Activated CD8-positive, alpha-beta memory T cell treated with anti-CD3 and anti-CD28 coated beads, Interleukin-2, amount 50 U/mL, for 4 hours (primary cell): Measurements from ENCODE around the gene ZMIZ1.

Source experiments
- DNase-seq: peaks from one replicate; pipeline ENCODE4 v3.0.0-alpha.2; 2020

Gene ZMIZ1

DNA sequence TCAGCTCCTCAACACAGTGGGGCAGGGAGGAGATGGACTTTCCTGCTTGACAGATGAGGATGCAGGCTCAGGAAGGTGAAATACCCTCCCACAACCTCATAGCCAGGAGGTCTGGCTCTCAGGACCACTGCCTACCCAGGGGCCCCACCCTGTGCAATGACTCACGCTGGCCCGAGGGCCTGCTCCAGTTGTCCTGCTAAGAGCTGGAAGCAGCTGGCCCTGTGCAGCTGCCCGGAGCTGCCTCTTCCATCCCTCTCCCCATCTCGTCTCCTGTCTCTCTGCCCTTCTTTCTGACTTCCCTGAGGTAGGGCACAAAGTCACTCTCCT is 123.9 kb downstream of the ZMIZ1 start:
- DNase-seq = no peak

DNA sequence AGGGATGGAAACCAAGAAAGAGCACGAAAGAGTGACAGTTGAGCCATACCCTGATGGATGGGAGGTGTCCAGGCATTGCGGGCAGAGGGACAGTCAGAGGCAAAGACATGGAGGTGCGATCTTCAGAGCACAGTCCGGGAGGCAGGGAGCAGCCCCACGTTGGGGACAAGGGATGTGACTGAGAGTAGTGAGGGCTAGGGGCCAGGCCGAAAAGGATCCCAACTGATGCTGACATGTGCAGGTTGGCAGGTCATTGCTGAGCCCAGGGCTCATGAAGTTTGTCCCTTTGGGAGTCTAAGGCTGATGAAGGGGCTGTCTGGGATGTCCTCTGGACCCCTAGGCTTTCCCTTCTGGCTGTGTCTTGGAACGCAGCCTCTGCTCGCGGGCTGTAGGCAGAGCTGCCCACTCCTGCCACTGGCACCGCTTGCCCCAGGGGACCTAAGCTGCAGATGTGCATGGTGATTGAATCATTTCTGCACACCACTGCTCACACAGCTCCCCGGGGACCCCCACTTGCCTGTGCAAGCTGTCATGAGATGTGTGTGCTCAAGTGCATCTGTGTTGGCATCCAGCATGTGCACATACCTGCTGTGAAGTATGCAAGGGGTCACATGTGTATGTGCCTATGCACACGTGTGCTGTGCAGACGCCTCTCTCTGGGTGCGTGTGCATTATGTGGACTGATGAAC is 125.1 kb downstream of the ZMIZ1 start:
- DNase-seq = no peak

DNA sequence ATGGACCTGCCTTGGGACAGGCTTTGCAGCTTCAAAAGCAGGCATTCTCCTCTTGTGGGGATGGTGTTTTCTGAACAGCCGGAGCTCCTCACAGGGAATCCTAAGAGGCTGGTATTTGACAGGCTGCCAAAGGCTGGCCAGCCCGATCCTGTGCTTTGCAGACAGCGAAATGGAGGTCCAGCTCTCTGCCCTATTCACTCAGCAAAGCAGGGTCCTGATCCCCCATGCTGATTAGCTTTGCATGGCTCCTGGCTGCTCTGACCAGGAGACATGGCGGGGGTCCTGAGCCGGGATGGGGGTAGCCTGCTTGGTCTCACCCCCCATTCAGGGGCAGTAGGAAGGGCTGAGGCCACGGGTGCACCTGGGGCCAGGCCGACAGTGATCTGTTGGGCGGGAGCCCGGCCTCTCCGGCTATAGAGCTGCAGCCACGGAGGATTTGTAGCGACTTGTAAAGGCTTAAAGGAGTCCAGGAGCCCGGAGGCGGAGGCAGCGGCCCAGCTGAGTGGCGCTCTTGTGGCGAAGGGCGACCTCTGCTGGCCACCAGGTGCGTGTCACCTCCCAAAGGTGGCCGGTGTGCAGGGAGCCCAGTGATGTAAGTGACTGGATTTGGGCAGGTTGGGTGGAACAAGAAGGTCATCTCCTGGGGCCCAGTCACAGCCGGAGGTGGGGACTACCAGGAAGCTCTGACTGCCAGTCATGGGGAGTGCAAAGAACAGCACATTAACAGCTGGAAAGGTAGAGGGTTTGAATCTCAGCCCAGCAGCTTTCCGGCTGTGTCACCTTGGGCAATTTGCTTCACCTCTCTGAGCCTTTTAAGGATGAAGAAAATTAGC is 126.5 kb downstream of the ZMIZ1 start:
- DNase-seq = peak; percentile 74

DNA sequence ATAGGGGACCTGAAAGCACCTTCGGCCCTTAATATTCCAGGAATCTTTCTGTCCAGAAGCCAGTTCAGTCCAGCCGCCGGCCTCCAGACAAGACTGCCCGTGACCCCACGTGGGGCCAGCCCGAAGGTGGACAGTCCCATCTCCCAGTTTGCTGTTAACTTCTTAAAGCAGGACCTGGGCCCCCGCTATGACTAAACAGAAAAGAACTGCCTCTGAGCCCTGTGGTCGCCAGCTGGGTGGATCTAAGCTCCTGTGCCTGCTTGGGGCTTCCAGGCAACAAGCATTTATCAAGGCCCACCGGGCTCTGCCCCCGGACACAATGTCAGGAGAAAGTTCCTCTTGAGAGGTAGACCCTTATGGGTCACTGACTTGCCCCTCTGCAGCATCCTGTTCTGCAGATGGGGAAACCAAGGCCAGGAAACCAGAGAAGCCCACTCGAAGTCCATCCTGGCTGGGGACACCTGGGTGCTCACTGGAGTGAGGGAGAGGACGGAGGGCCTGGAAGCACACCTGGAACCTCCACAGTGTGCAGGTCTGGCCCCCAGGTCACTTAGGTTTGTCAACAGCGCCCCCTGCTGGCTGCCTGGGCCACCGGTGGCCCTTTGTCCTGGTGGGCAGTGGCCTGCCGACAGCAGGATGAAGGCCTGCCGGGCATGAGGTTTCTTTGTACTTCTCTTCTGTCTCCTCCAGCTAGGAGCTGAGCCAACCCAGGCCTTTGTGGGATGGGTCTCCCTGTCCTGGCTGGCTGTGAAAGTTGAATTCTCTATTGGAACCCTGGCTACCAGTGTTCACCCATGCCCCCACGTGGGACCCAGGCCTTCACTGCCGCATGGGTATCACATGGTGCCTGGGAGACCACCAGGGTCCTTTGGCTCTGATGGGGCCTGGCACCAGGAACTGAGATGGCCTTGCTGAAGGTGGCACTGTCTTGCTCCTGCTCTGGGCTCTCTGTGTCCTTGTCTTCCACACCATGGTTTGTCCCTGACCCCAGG is 128.0 kb downstream of the ZMIZ1 start:
- DNase-seq = peak; percentile 78

DNA sequence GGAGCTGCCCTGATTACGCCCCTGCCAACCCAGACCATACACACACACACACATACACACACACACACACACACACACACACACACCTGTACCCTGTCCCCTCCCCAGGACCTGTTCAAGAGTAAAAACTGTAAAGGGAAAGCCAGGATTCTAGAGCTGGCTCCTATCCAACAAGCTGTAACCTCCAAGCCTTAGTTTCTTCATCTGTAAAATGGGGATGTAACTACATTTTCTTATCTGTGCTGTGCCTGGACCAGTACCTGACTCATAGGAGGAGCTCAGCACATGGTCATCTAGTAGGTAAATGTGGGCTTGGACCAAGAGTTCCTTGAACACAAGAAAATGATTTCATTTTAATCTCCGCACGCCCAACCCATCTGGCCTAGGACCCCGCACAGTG is 128.8 kb downstream of the ZMIZ1 start:
- DNase-seq = no peak

DNA sequence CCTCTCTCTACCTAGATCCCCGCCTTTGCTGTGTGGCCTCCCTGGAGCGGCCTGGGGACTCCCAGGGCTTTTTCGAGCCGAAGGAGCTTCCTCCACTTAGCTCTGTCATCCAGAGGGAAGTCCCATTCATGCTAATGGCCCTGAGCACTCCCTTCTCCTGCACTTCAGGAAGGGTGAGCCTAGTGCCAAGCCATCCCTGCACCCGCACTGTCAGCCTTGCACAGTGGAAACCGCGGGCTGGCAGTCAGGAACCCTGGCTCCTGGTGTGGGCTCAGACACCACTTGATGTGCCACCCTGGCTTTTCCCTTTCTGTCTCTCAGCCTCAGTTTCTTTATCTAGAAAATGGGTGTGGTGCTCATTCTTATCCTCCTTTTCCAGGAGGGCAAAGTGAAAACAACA is 131.6 kb downstream of the ZMIZ1 start:
- no peak for DNase-seq

DNA sequence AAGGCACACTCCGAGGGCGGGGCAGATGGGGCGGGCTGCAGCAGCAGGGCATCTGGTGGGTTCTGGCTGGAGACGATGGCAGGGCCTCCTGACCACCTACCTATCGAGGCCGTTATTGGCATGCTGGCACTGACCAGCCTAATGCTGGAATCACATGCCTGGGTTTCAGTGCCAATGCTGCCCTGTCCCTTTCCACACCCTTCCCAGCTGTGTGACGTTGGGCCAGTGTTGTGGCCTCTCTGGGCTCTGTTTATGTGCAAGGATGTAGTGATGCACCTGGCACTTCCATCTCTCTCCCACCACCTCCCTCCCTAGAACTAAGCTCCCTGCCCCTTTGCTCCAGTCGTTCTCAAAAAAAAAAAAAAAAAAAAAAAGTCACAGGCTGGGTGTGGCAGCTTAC is 132.9 kb downstream of the ZMIZ1 start:
- no peak for DNase-seq

DNA sequence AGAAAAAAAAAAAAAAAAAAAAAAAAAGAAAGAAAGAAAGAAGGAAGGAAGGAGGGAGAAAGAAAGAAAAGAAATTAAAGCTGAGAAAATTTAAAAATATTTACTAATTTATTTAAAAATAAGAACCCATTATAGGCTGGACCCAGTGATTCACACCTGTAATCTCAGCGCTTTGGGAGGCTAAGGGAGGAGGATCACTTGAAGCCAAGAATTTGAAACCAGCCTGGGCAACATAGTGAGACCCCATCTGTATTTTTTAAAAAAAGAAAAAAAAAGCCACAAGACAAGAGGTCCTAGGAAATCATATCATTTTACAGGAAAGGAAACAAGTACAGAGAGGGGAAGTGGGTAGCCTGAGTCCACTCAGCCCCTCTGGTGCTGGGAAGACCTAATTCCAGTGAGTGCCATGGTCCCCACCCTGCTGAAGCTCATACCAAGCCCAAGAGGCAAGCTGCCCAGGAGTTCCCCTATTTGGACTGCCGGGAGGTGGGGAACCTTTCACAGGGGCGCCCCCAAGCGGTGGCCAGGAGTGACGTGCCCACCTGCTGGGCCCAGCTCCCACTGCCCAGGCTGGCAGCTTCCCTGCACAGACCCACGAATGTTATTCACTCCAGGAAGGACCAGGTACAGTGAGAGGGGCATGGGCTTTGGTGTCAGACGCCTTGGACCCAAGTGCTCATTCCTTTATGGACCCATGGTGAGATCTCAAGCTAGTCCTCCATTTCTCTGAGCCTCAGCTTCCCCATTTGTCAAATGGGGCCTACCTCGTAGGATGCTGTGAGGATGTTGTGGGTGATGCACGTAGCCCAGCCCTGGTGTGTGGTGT is 133.6 kb downstream of the ZMIZ1 start:
- DNase-seq = peak; percentile 25

DNA sequence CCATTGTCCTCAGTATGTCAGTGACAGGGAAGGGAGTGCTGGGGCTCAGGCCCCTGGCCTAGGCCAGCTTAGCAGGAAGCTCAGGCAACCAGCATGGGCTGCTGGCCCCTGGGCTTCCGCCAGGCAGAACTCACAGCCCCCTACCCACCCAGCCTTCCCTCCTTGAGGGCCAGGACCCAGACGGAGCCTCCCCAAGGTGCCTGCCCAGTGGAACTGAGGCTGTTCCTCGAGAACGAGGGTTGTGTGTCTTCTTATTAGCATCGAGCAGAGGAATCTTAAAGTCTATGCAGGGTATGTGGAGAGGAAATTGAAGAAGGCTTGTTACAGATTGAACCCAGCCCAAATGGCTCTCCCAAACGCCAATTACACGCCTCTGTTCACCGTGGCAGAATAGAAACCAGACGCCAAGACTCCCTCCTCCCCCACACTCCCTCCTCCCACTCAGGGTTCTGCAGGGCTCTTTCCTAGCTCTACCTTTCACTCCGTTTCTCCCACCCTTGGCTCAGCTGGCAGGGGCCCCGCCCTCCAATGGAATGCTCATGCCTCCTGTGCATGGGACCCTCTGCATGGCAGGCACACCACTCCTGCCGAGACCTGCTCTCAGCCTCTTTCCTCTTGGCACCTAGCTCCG is 134.4 kb downstream of the ZMIZ1 start:
- DNase-seq = no peak

DNA sequence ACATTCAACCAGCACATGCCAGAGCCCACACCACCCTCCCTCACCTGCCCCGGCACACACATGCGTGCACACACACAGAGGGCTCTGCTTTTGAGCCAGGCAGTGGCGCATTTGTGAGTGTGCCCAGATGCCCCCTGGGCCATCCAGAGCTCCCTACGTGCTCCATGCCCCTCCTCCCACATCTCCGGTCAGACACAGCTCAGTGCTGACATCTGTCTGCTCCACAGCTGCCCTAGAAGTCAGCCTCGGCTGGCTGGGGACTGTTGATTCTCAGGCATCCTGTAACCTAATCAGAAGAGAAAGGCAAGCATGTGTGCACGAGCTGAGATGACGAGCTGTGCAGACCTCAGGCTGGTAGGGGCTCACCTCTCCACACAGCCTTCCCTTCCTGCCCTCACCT is 135.1 kb downstream of the ZMIZ1 start:
- DNase-seq = no peak

DNA sequence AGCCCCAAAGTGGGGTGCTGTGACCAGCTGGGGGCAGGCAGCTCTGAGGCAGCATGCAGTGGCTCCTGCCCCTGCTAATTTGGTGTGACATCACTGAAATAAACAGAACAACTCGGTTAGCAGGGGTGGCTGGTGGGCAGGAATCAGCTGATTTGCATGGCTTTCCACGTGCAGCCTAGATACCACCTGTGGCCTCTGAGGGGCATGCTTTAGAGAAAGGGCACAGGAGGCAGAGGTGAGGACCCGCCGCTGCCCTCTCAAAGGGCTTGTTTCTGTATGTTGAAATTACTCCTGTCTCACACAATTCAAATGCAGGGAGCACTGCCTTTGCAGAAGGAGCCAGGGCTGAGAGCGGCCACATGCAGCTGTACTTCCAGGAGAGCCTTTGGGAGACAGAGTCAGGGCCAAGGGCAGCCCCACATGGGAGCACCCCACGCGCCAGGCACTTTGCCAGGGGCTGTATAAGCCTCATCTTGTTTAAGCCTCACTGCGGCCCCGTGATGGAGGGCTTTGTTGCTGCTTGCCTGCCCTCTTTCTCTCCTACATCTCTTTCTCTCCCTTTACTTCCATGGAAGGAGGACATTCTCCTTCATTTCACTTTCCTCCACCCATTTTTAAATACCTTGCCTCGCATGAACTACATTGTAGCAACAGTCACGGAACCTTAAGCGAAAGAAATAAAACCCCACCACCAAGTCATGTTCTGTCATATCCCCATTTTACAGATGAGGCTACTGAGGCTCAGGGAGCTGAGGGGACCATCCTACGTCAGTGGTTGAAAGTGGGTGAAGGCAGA is 137.7 kb downstream of the ZMIZ1 start:
- DNase-seq = no peak

DNA sequence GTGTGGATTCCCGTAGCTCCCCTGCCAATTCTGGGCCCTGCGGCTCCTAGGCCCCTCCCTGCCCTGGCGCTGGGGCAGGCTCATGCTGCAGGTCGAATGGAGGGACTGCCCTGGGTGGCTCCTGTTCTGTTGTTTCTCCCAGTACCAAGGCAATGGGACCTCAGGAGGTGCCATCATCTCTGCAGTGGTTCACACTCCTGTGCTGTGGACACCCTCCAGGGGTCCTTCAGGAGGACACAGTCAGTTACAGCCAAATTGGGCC is 138.3 kb downstream of the ZMIZ1 start:
- no peak for DNase-seq

DNA sequence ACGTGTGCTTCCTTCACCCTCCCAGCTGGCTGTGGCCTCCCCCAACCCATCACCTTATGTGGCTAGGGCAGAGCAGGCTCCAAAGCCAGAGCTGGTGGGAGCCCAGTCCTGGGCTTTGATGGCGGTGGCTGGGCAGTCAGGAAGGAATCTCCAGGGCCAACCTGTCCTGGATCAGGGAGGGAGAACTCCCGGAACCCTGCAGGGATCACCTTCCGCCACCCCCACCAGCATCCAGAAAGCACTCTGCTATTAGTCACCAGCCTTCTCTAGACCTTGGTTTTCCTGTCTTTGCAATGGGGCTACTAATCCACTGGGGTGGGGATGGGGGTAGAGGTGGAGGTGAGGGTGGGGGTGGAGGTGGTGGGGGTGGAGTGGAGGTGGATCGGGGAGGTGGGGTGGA is 139.0 kb downstream of the ZMIZ1 start:
- DNase-seq = no peak

DNA sequence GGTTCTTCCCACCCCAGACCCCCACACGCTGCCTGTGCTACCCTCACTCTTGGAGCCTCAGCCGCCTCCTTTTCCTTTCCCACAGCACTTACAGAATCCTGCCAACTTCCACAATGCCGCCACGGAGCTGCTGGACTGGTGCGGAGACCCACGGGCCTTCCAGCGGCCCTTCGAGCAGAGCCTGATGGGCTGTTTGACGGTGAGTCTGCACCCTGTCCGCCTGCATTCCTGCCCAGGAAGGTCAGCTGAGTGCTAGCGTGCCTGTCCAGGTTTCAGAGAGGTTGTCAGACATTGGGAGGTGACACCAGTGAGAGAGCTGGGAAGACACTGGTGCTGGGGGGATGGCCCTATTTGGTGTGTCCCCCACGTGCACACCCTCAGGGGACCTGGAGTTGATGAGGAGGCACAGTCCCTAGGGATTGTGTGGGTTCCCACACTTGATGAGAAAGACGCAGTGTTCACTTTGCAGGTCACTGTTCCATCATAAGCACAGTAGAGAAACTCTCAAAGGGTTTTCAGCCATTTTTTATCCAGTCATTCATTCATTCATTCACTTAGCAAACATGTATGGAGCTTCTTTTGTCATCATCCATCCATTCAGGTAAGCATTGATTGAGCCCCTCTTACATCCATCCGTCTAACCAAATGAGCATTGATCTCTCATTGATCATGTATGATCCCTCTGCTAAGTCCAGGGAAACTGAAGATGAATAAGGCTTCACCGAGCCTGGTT is 139.7 kb downstream of the ZMIZ1 start:
- no peak for DNase-seq

DNA sequence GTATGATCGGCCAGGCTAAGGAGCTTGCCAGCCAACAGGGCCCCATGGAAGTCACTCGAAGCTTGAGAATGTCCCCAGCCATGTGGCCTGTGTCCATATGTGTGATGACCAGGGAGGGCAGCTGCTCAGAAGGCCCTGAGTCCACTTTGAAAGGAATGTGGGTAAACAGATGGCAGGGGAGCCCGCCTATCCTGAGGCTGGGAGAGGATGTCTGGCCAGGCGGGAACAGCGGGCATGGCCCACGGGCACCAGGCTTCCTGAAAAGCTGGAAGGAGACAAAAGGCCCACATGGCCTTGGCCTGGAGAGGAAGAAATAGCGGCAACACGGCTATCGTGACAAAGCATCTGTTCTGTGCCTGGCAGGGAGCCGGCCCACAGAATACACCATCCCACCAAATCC is 140.6 kb downstream of the ZMIZ1 start:
- no peak for DNase-seq

DNA sequence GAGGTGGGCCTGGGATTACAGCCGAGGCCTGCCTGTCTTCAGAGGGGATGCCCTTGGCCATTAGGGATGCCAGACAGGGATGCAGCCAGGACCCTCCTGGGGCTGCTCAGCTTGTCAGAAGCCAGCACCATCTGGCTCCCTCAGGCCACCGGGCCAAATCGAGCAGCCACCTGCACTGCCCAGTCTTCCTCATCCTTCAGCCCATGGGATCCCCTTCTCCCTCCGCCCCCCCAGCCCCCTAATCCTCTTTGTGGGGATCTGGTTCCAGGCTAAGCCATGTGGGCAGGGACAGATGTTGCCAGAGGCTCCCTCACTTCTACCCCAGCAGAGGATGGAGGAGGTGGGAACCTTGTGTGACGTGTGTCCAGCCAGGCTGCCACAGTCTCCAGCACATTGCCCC is 141.1 kb downstream of the ZMIZ1 start:
- no peak for DNase-seq

DNA sequence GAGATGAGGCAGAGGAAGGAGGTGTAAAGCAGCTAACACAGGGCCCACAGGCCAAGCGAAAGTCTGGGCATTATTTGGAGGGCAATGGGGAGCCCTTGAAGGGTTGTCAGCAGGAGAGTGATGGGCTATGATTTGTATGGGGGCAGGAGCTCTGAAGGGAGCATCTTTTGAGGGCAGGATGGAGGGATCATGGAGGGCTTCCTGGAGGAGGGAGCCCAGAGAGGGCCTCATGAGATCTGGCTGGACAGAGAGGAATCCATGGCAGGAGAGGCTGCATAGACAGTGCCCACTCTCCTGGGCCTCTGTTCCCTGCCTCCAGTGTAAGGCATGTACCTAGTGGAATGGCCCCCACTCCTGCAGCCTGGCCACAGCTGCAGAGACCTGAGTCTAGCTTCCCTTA is 141.9 kb downstream of the ZMIZ1 start:
- no peak for DNase-seq

DNA sequence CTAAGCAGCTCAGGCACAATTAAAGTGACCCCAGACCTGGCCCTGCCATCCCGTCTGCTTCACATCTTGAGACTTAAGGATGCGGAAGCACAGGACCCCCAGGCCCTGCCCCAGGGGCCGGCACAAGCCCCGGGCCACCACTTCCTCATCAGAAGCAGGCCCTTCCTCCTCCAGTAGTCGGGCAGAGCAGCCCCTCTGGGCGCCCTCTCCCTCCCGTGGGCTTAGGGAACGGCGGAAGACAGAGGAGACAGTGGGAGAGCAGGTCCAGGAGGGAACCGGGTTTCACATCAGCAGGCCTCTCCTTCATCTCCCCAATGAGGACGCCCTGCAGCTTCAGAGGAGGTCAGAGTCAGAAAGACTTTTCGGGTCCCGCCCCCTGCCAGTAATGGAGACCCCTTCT is 142.8 kb downstream of the ZMIZ1 start:
- DNase-seq = no peak

DNA sequence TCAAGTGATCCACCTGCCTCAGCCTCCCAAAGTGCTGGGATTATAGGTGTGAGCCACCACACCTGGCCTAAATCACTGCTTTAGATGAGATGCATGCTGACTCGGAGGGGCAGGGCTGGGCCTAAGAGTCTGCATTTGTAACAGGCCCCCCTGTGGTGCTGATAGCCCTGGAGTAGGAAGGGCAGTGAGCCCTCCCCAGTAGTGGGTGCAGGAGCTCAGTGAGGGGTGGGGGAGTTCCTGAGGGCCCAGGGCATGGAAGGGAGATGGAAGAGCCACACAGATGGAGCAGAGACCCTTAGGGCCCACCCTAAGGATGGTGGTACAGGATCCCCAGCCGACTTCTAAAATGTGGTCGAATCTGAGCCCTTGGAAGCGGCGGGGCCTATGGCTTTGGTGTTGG is 146.8 kb downstream of the ZMIZ1 start:
- DNase-seq = no peak

DNA sequence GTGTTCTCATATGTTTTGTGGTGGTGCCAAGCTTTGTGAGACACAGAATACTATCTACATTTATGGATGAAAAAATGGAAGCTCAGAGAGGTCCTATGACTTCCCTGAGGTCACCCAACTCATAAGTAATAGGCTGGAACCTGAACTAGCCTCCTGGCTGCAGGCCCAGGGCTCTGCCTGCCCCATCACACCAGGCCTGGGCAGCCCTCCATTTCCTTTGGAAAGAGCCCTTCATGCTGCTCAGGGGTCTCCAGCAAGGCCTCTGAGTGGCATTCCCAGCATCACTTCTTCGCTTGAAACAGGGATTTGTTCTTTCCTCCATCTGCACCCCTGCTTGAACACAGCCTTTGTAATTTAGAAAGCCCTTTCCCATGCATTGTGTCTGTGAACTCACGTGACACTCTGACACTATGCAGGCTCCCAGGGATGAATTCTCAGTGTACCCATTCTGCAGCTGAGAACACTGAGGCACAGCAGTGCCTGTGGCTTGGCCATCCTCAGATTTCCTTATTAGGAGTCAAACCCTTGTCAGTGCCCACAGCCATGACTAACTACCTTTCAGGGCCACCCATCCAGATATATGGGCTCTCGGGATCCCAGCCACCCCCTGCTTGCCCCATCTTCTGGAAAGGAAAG is 150.7 kb downstream of the ZMIZ1 start:
- DNase-seq = no peak
